ENCODE data around the gene DGKI.
"Not testable (repeated sequence)": the region's sequence is repeated elsewhere in the genome, so short reads cannot be mapped to it uniquely, and the experiment has no call there.

DGKI gene

GRCh38 chr7:137836541-137836940 is 10.2 kb downstream of the DGKI start:
- no peak for DNase-seq (ENCODE audit: low read depth in 2 of 3, low spot score in 2 of 3)

- DNase-seq (ENCODE audit: low read depth in 2 of 3, low spot score in 2 of 3): no peak
Measured at GRCh38 chr7:137836113-137836509, 10.7 kb downstream of the DGKI start.

GRCh38 chr7:137835486-137836112 is 11.2 kb downstream of the DGKI start:
- no peak for DNase-seq (ENCODE audit: low read depth in 2 of 3, low spot score in 2 of 3)

GRCh38 chr7:137834552-137834951 is 12.2 kb downstream of the DGKI start:
- DNase-seq (ENCODE audit: low read depth in 2 of 3, low spot score in 2 of 3): no peak

- not testable (repeated sequence) for DNase-seq (ENCODE audit: low read depth in 2 of 3, low spot score in 2 of 3)
Measured at GRCh38 chr7:137832990-137833389, 13.8 kb downstream of the DGKI start.

GRCh38 chr7:137832382-137832781 is 14.4 kb downstream of the DGKI start:
- no peak for DNase-seq (ENCODE audit: low read depth in 2 of 3, low spot score in 2 of 3)

GRCh38 chr7:137831555-137831954 is 15.2 kb downstream of the DGKI start:
- not testable (repeated sequence) for DNase-seq (ENCODE audit: low read depth in 2 of 3, low spot score in 2 of 3)

GRCh38 chr7:137829337-137829992 is 17.3 kb downstream of the DGKI start:
- DNase-seq (ENCODE audit: low read depth in 2 of 3, low spot score in 2 of 3): no peak

GRCh38 chr7:137828456-137828855 is 18.3 kb downstream of the DGKI start:
- DNase-seq (ENCODE audit: low read depth in 2 of 3, low spot score in 2 of 3): no peak

- DNase-seq (ENCODE audit: low read depth in 2 of 3, low spot score in 2 of 3): no peak
Measured at GRCh38 chr7:137825489-137825888, 21.3 kb downstream of the DGKI start.

GRCh38 chr7:137820677-137821420 is 25.9 kb downstream of the DGKI start:
- DNase-seq (ENCODE audit: low read depth in 2 of 3, low spot score in 2 of 3): no peak

- DNase-seq (ENCODE audit: low read depth in 2 of 3, low spot score in 2 of 3): no peak
Measured at GRCh38 chr7:137820156-137820555, 26.6 kb downstream of the DGKI start.

GRCh38 chr7:137818036-137818435 is 28.7 kb downstream of the DGKI start:
- DNase-seq (ENCODE audit: low read depth in 2 of 3, low spot score in 2 of 3): no peak

GRCh38 chr7:137816696-137817320 is 30.0 kb downstream of the DGKI start:
- no peak for DNase-seq (ENCODE audit: low read depth in 2 of 3, low spot score in 2 of 3)

GRCh38 chr7:137813541-137813940 is 33.2 kb downstream of the DGKI start:
- DNase-seq (ENCODE audit: low read depth in 2 of 3, low spot score in 2 of 3): no peak

- no peak for DNase-seq (ENCODE audit: low read depth in 2 of 3, low spot score in 2 of 3)
Measured at GRCh38 chr7:137810248-137810647, 36.5 kb downstream of the DGKI start.

- no peak for DNase-seq (ENCODE audit: low read depth in 2 of 3, low spot score in 2 of 3)
Measured at GRCh38 chr7:137804836-137805235, 41.9 kb downstream of the DGKI start.

- no peak for DNase-seq (ENCODE audit: low read depth in 2 of 3, low spot score in 2 of 3)
Measured at GRCh38 chr7:137801491-137801890, 45.3 kb downstream of the DGKI start.

GRCh38 chr7:137801003-137801402 is 45.8 kb downstream of the DGKI start:
- DNase-seq (ENCODE audit: low read depth in 2 of 3, low spot score in 2 of 3): no peak

- DNase-seq (ENCODE audit: low read depth in 2 of 3, low spot score in 2 of 3): no peak
Measured at GRCh38 chr7:137798073-137798763, 48.6 kb downstream of the DGKI start.

GRCh38 chr7:137795211-137795610 is 51.6 kb downstream of the DGKI start:
- DNase-seq (ENCODE audit: low read depth in 2 of 3, low spot score in 2 of 3): no peak
